Stimulated activated CD4-positive, alpha-beta T cell treated with anti-CD3 and anti-CD28 coated beads, Interleukin-1b, Interleukin-23, amount 100 ng/mL, for 1 hour (primary cell): ENCODE data around the gene E2F3.
"Not testable (repeated sequence)": the region's sequence is repeated elsewhere in the genome, so short reads cannot be mapped to it uniquely, and the experiment has no call there.

Source experiments
- DNase-seq, 2 donors: peaks; one replicate each; pipeline ENCODE4 v3.0.0-alpha.2; 2020; ENCODE audit warnings: low read depth in 2 of 2

Gene E2F3

DNA sequence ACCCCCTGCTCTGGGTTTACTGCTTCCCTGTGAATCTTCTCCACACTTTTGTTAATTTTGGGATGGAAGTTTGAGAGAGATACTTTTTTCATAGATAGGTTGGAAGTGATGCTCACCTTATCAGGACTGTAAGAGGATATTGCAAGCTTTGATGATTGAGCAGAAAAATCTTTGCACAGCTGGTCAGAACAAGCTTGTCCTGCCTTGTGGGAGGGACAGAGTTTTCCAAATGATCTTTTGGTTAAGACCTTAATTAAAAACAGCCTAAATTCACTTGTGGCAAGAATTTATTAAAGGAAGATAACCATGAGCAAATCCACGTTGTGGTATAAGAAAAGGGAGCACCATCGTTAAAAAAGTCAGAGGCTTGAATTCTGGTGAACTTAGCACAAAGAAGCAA, 32.2 kb downstream of the E2F3 start:
- DNase-seq, result no peak

- DNase-seq, result no peak
These were observed 33.1 kb downstream of the E2F3 start for GRCh38 chr6:20434766-20435165.

GRCh38 chr6:20436719-20437118, 35.0 kb downstream of the E2F3 start:
- no peak for DNase-seq

- no peak for DNase-seq
These were observed 36.0 kb downstream of the E2F3 start for GRCh38 chr6:20437639-20438038.

- DNase-seq, result no peak
These were observed 36.9 kb downstream of the E2F3 start for GRCh38 chr6:20438462-20439070.

DNA sequence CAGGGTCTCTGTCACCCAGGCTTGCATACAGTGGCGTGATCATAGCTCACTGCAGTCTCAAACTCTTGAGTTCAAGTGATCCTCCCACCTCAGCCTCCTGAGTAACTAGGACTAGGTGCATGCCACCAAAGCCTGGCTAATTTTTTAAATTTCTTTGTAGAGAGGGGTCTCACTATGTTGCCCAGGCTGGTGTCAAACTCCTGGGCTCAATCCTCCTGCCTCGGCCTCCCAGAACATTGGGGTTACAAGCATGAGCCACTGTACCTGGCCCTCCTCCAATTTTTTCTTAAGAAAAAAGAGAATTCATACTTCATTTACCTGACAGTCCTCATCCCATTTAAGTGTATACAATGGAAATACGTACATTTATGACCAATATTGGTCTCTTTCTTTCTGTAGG, 37.9 kb downstream of the E2F3 start:
- no peak for DNase-seq

- no peak for DNase-seq
These were observed 38.6 kb downstream of the E2F3 start for GRCh38 chr6:20440296-20440695.

GRCh38 chr6:20441236-20441635, 39.6 kb downstream of the E2F3 start:
- DNase-seq, result no peak

DNA sequence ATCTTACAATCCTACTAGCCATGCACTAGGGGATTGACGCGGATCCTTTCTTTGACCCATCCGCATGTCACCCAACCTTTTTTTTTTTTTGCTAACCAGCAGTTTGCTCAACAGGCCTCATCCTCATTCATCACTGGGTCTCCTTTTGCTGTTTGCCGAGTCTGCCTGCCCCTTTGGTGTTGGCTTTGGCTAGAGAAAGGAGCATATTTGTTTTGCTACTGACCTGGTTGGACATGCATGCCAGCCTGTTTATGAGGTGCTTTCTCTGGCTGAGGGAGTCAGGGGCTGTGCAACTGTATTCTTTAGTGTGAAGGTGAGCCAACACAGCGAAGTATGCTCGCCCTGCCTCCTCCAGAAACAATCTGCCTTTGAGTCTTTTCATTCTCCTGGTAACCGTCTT, 40.2 kb downstream of the E2F3 start:
- no peak for DNase-seq

GRCh38 chr6:20444786-20445271, 43.1 kb downstream of the E2F3 start:
- no peak for DNase-seq

- DNase-seq, result no peak
These were observed 45.5 kb downstream of the E2F3 start for GRCh38 chr6:20447157-20447556.

- DNase-seq, result no peak
These were observed 46.0 kb downstream of the E2F3 start for GRCh38 chr6:20447581-20448132.

GRCh38 chr6:20448828-20449227, 47.1 kb downstream of the E2F3 start:
- DNase-seq, result no peak

GRCh38 chr6:20454204-20454824, 52.6 kb downstream of the E2F3 start:
- DNase-seq, result no peak

- no peak for DNase-seq
These were observed 53.7 kb downstream of the E2F3 start for GRCh38 chr6:20455251-20455940.

DNA sequence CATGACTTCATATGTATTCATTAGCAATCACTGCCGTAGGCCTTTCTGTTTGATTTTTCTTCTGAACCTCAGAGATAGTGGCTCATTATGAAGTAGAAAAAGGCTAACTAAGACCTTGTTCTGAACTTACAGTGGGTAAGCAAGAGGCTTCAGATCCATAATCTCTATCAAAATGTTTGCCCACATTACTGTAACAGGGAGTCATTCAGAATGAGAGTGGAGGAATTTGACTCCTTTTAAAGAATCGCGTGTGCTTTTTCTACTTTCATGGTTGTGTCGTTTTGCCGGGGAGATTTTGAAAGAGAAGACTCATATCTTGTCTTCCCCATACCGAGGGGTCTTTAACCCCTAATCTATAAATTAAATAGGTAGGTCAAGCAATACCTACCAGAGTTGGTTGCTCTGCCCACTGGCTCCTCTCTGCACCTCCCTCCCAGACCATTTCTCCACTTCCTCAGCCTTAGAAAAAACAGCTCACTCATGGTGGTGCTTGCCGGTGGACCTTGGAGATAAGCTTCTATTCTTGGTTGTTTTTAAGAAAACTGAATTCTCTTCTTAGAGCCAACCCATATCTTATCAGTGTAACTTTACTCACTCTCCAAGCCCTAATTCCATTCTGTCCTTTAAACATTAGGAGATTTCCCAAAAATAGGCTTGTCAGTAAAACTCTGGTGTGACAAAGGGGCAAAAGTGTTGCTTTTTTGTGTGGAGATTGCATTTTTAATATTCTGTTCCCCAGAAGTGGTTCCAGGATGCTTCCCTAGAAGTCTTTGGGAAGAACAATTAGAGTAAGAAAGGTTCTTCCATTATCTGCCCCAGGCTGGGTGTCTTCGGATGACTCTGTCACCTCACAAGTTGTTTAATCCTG, 56.6 kb downstream of the E2F3 start:
- no peak for DNase-seq

DNA sequence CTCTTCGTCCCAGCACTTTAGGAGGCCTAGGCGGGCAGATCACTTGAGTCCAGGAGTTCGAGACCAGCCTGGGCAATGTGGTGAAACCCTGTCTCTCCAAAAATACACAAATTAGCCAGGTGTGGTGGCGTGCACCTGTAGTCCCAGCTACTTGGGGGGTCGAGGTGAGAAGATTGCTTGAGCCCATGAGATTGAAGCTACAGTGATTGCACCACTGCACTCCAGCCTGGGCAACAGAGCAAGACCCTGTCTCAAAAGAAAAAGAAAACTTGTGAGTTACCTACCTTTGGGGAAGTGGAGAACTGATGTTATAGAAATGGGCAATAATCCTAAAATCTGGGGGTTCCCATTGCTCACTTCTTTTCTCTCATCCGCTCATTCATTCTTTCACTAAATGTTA, 58.0 kb downstream of the E2F3 start:
- DNase-seq, result no peak

DNA sequence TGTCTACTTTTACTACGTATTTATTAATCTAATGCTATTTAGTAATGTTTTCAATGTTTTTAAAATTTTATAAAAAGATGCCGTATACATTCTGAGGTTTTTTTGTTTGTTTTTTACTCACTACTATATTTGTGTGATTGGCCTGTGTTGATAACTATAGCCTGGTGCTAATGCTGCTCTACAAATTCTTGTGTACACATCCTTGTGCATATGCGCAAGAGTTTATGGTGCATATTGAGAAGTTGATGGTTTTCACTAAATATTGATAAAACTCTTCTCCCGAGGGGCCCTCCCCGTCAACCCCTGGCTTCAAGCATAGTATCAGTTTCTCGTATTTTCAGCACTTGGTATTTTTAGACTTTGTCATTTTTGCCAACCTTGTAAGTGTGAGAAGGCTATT, 59.9 kb downstream of the E2F3 start:
- no peak for DNase-seq

- DNase-seq, result no peak
These were observed 61.7 kb downstream of the E2F3 start for GRCh38 chr6:20463396-20463795.

DNA sequence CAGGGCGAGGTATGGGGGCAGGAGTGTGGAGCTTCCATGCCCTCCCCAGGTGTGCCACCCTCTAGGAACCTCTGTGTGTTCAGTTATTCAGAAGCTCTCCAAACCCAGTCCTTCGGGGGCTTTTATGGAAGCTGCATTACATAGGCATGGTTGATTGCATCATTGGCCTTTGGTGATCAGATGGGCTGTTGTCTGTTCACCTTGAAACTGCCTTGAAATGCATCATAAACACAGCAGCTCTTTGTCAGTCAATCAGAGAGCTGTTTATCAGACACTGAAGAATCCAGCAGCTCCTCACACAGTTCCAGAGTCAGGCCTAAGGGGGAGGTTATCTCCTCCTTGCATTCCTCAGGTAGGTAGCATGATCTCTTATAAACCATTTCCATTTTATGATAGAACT, 62.4 kb downstream of the E2F3 start:
- no peak for DNase-seq

DNA sequence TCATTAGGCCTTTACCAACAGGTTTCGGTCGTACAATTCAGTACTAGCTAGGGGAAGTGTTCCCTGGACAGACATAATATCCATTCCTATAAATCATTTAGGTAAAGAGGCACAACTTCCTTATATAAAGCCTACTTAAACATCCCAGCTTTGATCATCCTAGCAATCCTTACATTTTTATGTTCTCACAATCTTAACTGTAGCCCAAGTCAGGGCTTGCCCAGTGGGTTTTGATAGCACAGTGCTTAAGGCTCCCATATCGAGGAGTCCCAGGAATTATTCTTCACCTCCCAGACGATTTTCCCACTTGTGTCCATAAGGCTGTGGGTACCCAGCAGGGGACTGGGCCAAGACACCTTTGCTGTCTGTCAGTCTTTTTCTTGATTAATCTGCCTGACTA, 63.2 kb downstream of the E2F3 start:
- no peak for DNase-seq

DNA sequence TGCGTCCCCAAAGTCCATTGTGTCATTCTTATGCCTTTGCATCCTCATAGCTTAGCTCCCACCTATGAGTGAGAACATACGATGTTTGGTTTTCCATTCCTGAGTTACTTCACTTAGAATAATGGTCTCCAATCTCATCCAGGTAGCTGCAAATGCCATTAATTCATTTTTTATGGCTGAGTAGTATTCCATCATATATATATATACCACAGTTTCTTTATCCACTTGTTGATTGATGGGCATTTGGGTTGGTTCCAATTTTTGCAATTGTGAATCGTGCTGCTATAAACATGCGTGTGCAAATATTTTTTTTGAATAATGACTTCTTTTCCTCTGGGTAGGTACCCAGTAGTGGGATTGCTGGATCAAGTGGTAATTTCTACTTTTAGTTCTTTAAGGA, 63.9 kb downstream of the E2F3 start:
- not testable (repeated sequence) for DNase-seq
